Mesothelial cell of epicardium (in vitro differentiated cells): ENCODE measurements around the gene ALDH5A1. TPM values are rescaled to one million over a fixed set of nuclear protein-coding genes. Genes with fewer than 3 reads are reported as not detected.

Experiments used
- DNase-seq, 2 experiments: peaks; one replicate each; pipeline ENCODE4 v3.0.0; 2021; ENCODE audit warnings: low spot score in 2 of 2; ENCODE audit not compliant: unreplicated experiment in 2 of 2
- H3K27ac Mint-ChIP-seq: 2 replicates; pipeline ENCODE4 v1.8.0; 2021; ENCODE audit warnings: mixed read lengths
- H3K27me3 Mint-ChIP-seq: 2 replicates; pipeline ENCODE4 v1.8.0; 2021; ENCODE audit warnings: low read depth, mixed read lengths
- H3K36me3 Mint-ChIP-seq: 2 replicates; pipeline ENCODE4 v1.8.0; 2021; ENCODE audit warnings: mixed read lengths
- H3K4me1 Mint-ChIP-seq: 2 replicates; pipeline ENCODE4 v1.8.0; 2021; ENCODE audit warnings: mixed read lengths
- H3K4me3 Mint-ChIP-seq: 2 replicates; pipeline ENCODE4 v1.8.0; 2021; ENCODE audit warnings: mild to moderate bottlenecking, moderate library complexity, mixed read lengths
- H3K9me3 Mint-ChIP-seq: 2 replicates; pipeline ENCODE4 v1.8.0; 2021; ENCODE audit warnings: mixed read lengths
- total RNA-seq: library from RNA; stranded (reverse); gene quantifications from 3 replicates; pipeline ENCODE4 v1.2.1, GENCODE V29; 2021
- TF ChIP-seq, protein P1 (sequence below): fragments of 200-600 bp; sonication (generic); IDR thresholded peaks from one replicate; pipeline ENCODE4 v1.5.0; 2021; ENCODE audit warnings: antibody characterized with exemption; ENCODE audit not compliant: unreplicated experiment

The ALDH5A1 gene
- total RNA-seq, 1 donor from 2014 or later: 22.6 TPM

DNA sequence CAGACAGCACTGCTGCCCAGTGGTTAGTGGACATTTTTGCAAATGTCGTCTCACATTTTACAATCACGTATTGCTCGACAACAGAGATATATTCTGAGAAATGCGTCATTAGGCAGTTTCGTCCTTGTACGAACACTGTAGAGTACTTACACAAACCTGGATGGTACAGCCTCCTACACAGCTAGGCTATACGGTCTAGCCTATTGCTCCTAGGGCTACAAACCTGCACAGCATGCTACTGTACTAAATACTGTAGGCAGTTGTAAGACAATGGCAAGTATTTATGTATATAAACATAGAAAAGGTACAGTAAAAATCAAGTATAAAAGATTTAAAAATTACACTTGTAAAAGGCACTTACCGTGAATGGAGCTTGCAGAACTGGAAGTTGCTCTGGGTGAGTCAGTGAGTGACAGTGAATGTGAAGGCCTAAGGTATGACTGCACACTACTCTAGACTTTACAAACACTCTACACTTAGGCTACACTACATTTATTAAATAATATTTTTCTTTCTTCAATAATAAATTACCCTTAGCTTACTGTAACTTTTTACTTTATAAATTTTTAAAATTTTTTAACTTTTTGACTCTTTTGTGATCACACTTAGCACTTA is 43.1 kb downstream of the ALDH5A1 start:
- TF ChIP-seq, protein P1, sequence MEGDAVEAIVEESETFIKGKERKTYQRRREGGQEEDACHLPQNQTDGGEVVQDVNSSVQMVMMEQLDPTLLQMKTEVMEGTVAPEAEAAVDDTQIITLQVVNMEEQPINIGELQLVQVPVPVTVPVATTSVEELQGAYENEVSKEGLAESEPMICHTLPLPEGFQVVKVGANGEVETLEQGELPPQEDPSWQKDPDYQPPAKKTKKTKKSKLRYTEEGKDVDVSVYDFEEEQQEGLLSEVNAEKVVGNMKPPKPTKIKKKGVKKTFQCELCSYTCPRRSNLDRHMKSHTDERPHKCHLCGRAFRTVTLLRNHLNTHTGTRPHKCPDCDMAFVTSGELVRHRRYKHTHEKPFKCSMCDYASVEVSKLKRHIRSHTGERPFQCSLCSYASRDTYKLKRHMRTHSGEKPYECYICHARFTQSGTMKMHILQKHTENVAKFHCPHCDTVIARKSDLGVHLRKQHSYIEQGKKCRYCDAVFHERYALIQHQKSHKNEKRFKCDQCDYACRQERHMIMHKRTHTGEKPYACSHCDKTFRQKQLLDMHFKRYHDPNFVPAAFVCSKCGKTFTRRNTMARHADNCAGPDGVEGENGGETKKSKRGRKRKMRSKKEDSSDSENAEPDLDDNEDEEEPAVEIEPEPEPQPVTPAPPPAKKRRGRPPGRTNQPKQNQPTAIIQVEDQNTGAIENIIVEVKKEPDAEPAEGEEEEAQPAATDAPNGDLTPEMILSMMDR: no peak
- H3K9me3 Mint-ChIP-seq: no peaks in the 10 kb centered on the region
- H3K4me1 Mint-ChIP-seq: no peaks in the 10 kb centered on the region
- H3K27me3 Mint-ChIP-seq: no peaks in the 10 kb centered on the region
- no peak overlapping the region for H3K27ac Mint-ChIP-seq
- DNase-seq: no peak
- H3K4me3 Mint-ChIP-seq: no peak overlapping the region
- peaks cover 10% of the 10 kb centered on the region for H3K36me3 Mint-ChIP-seq

DNA sequence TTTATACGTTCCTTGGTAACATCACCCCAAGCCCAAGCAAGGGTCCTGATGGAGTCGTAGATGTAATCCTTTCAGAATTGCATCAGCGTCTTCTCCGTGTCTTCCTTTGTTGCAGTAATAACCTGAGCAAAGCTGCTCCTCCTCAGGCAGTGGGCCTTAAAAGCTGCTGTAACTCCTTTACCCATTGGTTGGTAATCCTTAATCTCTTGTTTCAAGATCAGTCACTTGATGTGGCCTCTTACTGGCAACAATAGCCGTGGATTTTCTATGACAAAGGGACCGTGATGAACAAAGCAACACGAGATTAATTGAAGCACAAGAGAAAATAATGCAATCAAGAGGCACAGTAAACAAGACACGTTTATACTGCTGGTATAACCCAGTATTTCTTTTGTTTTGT is 44.6 kb downstream of the ALDH5A1 start:
- no peaks in the 10 kb centered on the region for H3K9me3 Mint-ChIP-seq
- no peak for DNase-seq
- TF ChIP-seq, protein P1: no peak
- no peaks in the 10 kb centered on the region for H3K4me1 Mint-ChIP-seq
- H3K4me3 Mint-ChIP-seq: no peak overlapping the region
- no peaks in the 10 kb centered on the region for H3K27me3 Mint-ChIP-seq
- H3K27ac Mint-ChIP-seq: no peak overlapping the region
- H3K36me3 Mint-ChIP-seq: peaks cover under 1% of the 10 kb centered on the region

DNA sequence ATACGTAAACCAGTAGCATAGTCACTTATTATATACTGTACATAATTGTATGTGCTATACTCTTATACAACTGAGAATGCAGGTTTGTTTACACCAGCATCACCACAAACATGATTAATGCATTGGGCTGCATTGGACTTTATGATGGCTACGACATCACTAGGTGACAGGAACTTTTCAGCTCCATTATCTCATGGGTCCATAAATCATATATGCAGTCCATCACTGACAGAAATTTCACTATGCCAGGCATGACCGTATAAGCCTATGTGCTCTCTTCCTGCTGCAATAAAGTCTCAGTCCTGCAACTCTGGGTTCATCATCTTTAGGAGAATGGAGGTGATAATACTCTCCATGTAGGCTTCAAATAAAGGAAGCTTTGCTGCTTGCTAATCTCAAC is 45.4 kb downstream of the ALDH5A1 start:
- Mint-ChIP-seq H3K27me3 (no peaks in the 10 kb centered on the region), H3K4me1 (no peaks in the 10 kb centered on the region), H3K27ac (no peak overlapping the region), H3K36me3 (no peaks in the 10 kb centered on the region), H3K4me3 (no peak overlapping the region), H3K9me3 (no peaks in the 10 kb centered on the region)
- TF ChIP-seq, protein P1: no peak
- DNase-seq: no peak

- no peak overlapping the region for H3K27ac Mint-ChIP-seq
- no peaks in the 10 kb centered on the region for H3K36me3 Mint-ChIP-seq
- TF ChIP-seq, protein P1: no peak
- no peaks in the 10 kb centered on the region for H3K9me3 Mint-ChIP-seq
- H3K27me3 Mint-ChIP-seq: peaks cover 27% of the 10 kb centered on the region
- no peak overlapping the region for H3K4me3 Mint-ChIP-seq
- DNase-seq: no peak
- H3K4me1 Mint-ChIP-seq: no peaks in the 10 kb centered on the region
Measured at GRCh38 chr6:24543683-24544082, 48.9 kb downstream of the ALDH5A1 start.

DNA sequence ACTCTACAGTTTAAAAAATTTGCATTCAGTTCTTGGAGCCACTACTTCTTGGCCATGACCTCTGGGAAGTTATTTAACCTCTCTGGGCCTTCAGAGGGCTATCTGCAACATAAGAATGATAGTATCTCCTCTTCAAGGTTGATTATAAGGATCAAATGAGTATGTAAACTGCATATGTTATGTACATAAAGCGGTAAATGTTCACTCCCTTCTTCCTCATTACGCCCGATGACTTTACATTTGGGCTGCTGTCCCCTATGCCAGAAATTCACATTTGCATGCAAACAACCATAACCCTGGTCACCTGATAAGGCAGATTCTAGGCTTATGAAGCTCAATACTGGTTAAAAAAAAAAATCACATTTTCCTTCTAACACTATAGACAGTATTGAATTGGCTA is 50.4 kb downstream of the ALDH5A1 start:
- TF ChIP-seq, protein P1: no peak
- Mint-ChIP-seq H3K4me3 (no peak overlapping the region), H3K9me3 (no peaks in the 10 kb centered on the region), H3K36me3 (no peaks in the 10 kb centered on the region), H3K27ac (no peak overlapping the region), H3K4me1 (no peaks in the 10 kb centered on the region), H3K27me3 (peaks cover 27% of the 10 kb centered on the region)
- DNase-seq: no peak

GRCh38 chr6:24545691-24546090 is 50.9 kb downstream of the ALDH5A1 start:
- Mint-ChIP-seq H3K4me1 (no peaks in the 10 kb centered on the region), H3K27ac (no peak overlapping the region), H3K27me3 (peaks cover 27% of the 10 kb centered on the region), H3K4me3 (no peak overlapping the region), H3K9me3 (no peaks in the 10 kb centered on the region), H3K36me3 (no peaks in the 10 kb centered on the region)
- DNase-seq: no peak
- TF ChIP-seq, protein P1: no peak
